Mesendoderm (in vitro differentiated cells): ENCODE results near the gene RAB11FIP4.

Source experiments
- DNase-seq: peaks from one replicate; pipeline ENCODE4 v3.0.0; 2013
- H2AK5ac ChIP-seq: 2 replicates; pipeline ENCODE4 v1.6.1; 2013; ENCODE audit warnings: low read length, inconsistent platforms
- H2BK120ac ChIP-seq: 2 replicates; pipeline ENCODE4 v1.6.1; 2013; ENCODE audit warnings: low read depth, mild to moderate bottlenecking, low read length, moderate library complexity, mixed read lengths
- H2BK15ac ChIP-seq: replicated peaks from 2 replicates; pipeline ENCODE4 v1.6.1; 2013; ENCODE audit warnings: low read depth, mild to moderate bottlenecking, moderate library complexity
- H2BK5ac ChIP-seq: 2 replicates; pipeline ENCODE4 v1.6.1; 2013; ENCODE audit warnings: low read length, inconsistent platforms
- H3K18ac ChIP-seq: 2 replicates; pipeline ENCODE4 v1.6.1; 2013; ENCODE audit warnings: mild to moderate bottlenecking, low read length, mixed read lengths
- H3K23ac ChIP-seq: one replicate; pipeline ENCODE4 v1.6.1; 2013; ENCODE audit warnings: low read length
- H3K27ac ChIP-seq: 2 replicates; pipeline ENCODE4 v1.5.1; 2013; ENCODE audit warnings: low read depth, mild to moderate bottlenecking, inconsistent platforms, low read length, moderate library complexity
- H3K27me3 ChIP-seq: 2 replicates; pipeline ENCODE4 v1.6.1; 2013; ENCODE audit warnings: low read length, control low read depth, mild to moderate bottlenecking, inconsistent platforms; ENCODE audit not compliant: insufficient read depth, poor library complexity
- H3K36me3 ChIP-seq: 2 replicates; pipeline ENCODE4 v1.6.1; 2013; ENCODE audit warnings: low read length, inconsistent platforms; ENCODE audit not compliant: control insufficient read depth, insufficient read depth
- H3K4ac ChIP-seq: one replicate; pipeline ENCODE4 v1.6.1; 2013; ENCODE audit warnings: low read depth, mild to moderate bottlenecking, low read length, moderate library complexity
- H3K4me1 ChIP-seq: 2 replicates; pipeline ENCODE4 v1.6.1; 2013; ENCODE audit warnings: low read depth, low read length, inconsistent platforms; ENCODE audit not compliant: control insufficient read depth
- H3K4me2 ChIP-seq: 2 replicates; pipeline ENCODE4 v1.6.1; 2013; ENCODE audit warnings: low read length
- H3K4me3 ChIP-seq: 2 replicates; pipeline ENCODE4 v1.5.1; 2013; ENCODE audit warnings: mild to moderate bottlenecking, low read length
- H3K56ac ChIP-seq: one replicate; pipeline ENCODE4 v1.6.1; 2013; ENCODE audit warnings: low read length
- H3K79me1 ChIP-seq: 2 replicates; pipeline ENCODE4 v1.6.1; 2013; ENCODE audit warnings: low read length, inconsistent platforms
- H3K79me2 ChIP-seq: 2 replicates; pipeline ENCODE4 v1.6.1; 2013; ENCODE audit warnings: mild to moderate bottlenecking, low read length; ENCODE audit not compliant: control insufficient read depth, insufficient read depth
- H3K9ac ChIP-seq: 2 replicates; pipeline ENCODE4 v1.6.1; 2013; ENCODE audit warnings: low read length, inconsistent platforms
- H4K5ac ChIP-seq: one replicate; pipeline ENCODE4 v1.6.1; 2013; ENCODE audit warnings: low read length
- H4K8ac ChIP-seq: one replicate; pipeline ENCODE4 v1.6.1; 2013; ENCODE audit warnings: low read depth, mild to moderate bottlenecking, control low read depth, low read length, moderate library complexity
- WGBS: extraction: QIAGEN DNeasy Blood & Tissue Kit; methylation state at CpG from one replicate; pipeline ENCODE4 v1.1.7; 2013; ENCODE audit warnings: low lambda C conversion rate, missing lambda C conversion rate; ENCODE audit not compliant: insufficient coverage; ENCODE audit errors: extremely low coverage; 5-methylcytosine and 5-hydroxymethylcytosine counted together

Gene RAB11FIP4

DNA sequence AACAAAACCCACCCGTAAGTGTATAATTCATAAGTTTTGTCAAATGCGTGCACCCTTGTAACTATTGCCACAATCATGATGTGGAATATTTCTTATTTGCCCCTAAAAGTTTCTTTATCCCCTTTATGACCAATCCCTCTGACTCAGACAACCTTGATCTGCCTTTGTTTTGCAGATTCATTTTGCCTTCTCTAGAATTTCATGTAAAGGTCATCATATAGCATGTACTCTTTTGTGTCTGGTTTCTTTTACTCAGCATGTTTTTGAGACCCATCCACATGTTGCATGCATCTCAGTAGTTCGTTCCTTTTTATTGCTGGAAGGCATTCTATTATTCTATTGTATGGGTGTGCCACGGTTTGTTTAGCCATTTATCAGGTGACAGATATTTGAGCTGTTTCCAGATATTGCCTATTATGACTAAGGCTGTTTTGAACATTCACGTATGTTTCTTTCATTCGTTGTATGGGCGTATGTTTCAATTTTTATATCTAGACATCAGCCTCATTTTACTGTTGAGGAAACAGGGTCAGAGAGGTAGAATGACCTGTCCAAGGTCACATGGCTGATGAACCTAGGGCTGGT is 192.4 kb downstream of the RAB11FIP4 start:
- no peaks in the 10 kb centered on the region for H3K36me3 ChIP-seq
- no peak overlapping the region for H3K4me3 ChIP-seq
- H3K4me2 ChIP-seq, result no peak overlapping the region
- DNase-seq, result no peak
- H3K4me1 ChIP-seq, result no peaks in the 10 kb centered on the region
- no peak overlapping the region for H3K4ac ChIP-seq
- no peak overlapping the region for H2BK5ac ChIP-seq
- H2BK120ac ChIP-seq, result no peak overlapping the region
- H3K18ac ChIP-seq, result no peak overlapping the region
- H2BK15ac ChIP-seq, result no peak overlapping the region
- no peak overlapping the region for H3K56ac ChIP-seq
- H3K79me1 ChIP-seq, result no peaks in the 10 kb centered on the region
- no peak overlapping the region for H4K8ac ChIP-seq
- H3K9ac ChIP-seq, result no peak overlapping the region
- no peak overlapping the region for H2AK5ac ChIP-seq
- no peak overlapping the region for H3K23ac ChIP-seq
- no peak overlapping the region for H3K27ac ChIP-seq
- no CpG with 5 or more reads among the region's 7 CpGs for WGBS
- no peaks in the 10 kb centered on the region for H3K79me2 ChIP-seq
- no peaks in the 10 kb centered on the region for H3K27me3 ChIP-seq
- no peak overlapping the region for H4K5ac ChIP-seq

DNA sequence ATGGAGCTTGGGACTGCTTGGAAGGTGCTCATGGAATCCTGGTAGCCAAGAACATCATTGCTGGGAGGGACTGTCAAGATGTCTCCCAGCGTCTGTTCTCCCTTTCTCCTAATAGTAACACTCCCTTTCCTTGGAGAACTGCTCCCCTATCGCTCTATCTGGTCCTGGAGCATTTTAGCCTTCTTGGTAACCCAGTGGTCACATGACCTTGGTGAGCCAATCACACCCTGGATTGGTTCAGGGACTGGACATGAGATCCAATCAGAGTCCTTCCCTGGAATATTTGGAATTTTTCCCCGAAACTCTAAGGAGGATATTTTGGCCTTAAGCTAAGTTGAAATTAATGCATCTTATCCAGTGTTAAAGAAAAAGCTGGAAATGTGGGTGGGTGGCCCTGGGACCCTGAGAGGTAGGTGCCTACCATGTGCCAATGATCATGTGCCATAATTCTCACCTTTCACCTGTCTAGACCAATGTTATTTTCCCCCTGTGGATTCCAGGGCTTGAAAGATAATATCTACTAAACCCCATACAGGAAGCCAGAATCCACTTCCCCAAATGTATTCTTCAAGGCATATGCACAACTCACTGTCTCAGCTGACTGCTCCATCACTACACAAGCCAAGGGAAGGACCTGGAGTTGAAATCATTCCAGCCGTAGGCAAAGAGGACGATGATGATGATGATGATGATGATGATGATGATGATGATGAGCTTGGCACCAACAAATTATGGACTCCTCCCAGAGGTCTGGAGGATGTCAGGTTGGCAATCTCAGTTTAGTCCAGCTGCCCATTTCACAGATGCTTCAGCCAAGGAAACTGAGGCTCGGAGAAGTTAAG is 193.2 kb downstream of the RAB11FIP4 start:
- Histone ChIP-seq H3K4me1 (no peaks in the 10 kb centered on the region), H3K4ac (no peak overlapping the region), H2AK5ac (no peak overlapping the region), H3K27ac (no peak overlapping the region), H3K56ac (no peak overlapping the region), H2BK15ac (no peak overlapping the region), H4K8ac (no peak overlapping the region), H3K79me1 (no peaks in the 10 kb centered on the region), H3K9ac (no peak overlapping the region), H3K4me3 (no peak overlapping the region), H4K5ac (no peak overlapping the region), H3K36me3 (no peaks in the 10 kb centered on the region), H3K23ac (no peak overlapping the region), H3K27me3 (no peaks in the 10 kb centered on the region), H2BK5ac (no peak overlapping the region), H3K4me2 (no peak overlapping the region), H3K79me2 (no peaks in the 10 kb centered on the region), H3K18ac (no peak overlapping the region), H2BK120ac (no peak overlapping the region)
- WGBS, result no CpG with 5 or more reads among the region's 6 CpGs
- DNase-seq, result no peak

DNA sequence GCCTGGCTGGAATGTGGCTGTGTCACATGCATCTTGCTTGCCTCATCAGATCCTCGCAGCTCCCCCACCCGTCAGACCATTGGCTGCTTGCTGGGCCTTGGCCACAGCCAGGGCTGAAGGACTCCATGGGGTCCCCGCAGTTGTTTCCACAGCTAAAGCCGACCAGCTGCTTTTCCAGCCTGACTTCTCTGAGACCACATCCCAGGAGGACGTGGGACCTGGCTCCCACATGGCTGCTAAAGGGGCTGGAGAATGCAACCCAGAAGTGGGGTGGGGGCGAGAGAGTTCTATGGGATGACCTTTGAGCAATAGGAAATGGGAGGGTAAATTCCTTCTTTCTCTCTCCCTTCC is 193.8 kb downstream of the RAB11FIP4 start:
- Histone ChIP-seq H2AK5ac (no peak overlapping the region), H4K8ac (no peak overlapping the region), H3K79me2 (no peaks in the 10 kb centered on the region), H3K56ac (no peak overlapping the region), H3K9ac (no peak overlapping the region), H3K79me1 (no peaks in the 10 kb centered on the region), H2BK15ac (no peak overlapping the region), H2BK120ac (no peak overlapping the region), H3K36me3 (no peaks in the 10 kb centered on the region), H3K27me3 (no peaks in the 10 kb centered on the region), H3K4me3 (no peak overlapping the region), H3K4me1 (no peaks in the 10 kb centered on the region), H2BK5ac (no peak overlapping the region), H3K27ac (no peak overlapping the region), H3K23ac (no peak overlapping the region), H3K4me2 (no peak overlapping the region), H4K5ac (no peak overlapping the region), H3K18ac (no peak overlapping the region), H3K4ac (no peak overlapping the region)
- no peak for DNase-seq
- WGBS, result no CpG with 5 or more reads among the region's 6 CpGs

DNA sequence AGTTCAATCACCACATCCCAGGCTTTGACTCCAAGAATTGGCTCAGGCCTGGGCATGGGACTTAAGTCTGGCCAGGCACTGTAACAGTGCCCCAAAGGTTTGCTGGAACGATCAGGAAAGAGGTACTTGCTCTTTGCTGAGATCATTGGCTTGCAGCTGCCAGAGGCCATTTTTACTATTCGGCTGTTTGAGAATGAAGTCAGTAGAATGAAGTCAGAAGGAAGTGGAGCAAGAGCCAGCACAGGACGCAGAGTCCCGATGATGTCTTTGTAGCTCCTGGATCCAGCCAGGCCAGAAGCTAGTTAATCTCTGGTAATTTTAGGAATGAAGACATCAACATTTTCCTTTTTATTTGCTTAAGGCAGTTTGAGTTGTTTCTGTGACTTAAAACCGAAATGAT is 195.5 kb downstream of the RAB11FIP4 start:
- H3K79me2 ChIP-seq, result no peaks in the 10 kb centered on the region
- no peaks in the 10 kb centered on the region for H3K36me3 ChIP-seq
- H3K56ac ChIP-seq, result no peak overlapping the region
- no peak overlapping the region for H3K9ac ChIP-seq
- no peak overlapping the region for H3K23ac ChIP-seq
- no peak overlapping the region for H2BK120ac ChIP-seq
- H4K8ac ChIP-seq, result no peak overlapping the region
- no peak overlapping the region for H3K18ac ChIP-seq
- no CpG with 5 or more reads among the region's 5 CpGs for WGBS
- H3K4me3 ChIP-seq, result no peak overlapping the region
- no peak overlapping the region for H3K4me2 ChIP-seq
- H3K79me1 ChIP-seq, result no peaks in the 10 kb centered on the region
- no peaks in the 10 kb centered on the region for H3K4me1 ChIP-seq
- no peak overlapping the region for H2BK15ac ChIP-seq
- H4K5ac ChIP-seq, result no peak overlapping the region
- no peaks in the 10 kb centered on the region for H3K27me3 ChIP-seq
- H2BK5ac ChIP-seq, result no peak overlapping the region
- DNase-seq, result no peak
- no peak overlapping the region for H3K27ac ChIP-seq
- H2AK5ac ChIP-seq, result no peak overlapping the region
- no peak overlapping the region for H3K4ac ChIP-seq

DNA sequence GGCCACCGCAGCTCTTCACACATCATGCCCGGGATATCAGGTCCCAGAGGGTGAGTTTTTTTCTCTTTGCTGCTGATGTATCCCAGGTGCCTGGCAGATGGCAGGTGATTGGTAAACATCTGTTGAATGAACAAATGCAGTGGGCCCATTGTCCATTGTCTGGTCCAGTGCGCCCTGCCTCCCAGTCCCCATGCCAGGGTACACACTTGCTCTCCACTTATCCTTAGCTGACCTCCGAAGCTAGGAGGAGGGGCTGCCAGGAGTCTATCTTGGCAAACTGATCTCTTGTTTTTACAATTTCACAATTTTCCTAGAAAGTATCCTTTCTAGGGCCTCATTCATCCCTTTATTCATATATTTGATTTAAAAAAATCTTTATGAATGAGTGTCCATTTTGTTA is 196.0 kb downstream of the RAB11FIP4 start:
- Histone ChIP-seq H4K5ac (no peak overlapping the region), H3K4ac (no peak overlapping the region), H3K56ac (no peak overlapping the region), H3K9ac (no peak overlapping the region), H4K8ac (no peak overlapping the region), H3K18ac (no peak overlapping the region), H3K4me3 (no peak overlapping the region), H3K23ac (no peak overlapping the region), H3K36me3 (no peaks in the 10 kb centered on the region), H2BK5ac (no peak overlapping the region), H3K79me1 (no peaks in the 10 kb centered on the region), H3K4me2 (no peak overlapping the region), H3K27me3 (no peaks in the 10 kb centered on the region), H3K27ac (no peak overlapping the region), H2AK5ac (no peak overlapping the region), H2BK15ac (no peak overlapping the region), H3K4me1 (no peaks in the 10 kb centered on the region), H2BK120ac (no peak overlapping the region), H3K79me2 (no peaks in the 10 kb centered on the region)
- no peak for DNase-seq
- WGBS, result no CpG with 5 or more reads among the region's 4 CpGs
